A549 (cell line): ENCODE data around the gene ANKS1B.

Experiments
- JUN ChIP-seq, 2 experiments: fragments of >200 bp; sonication (Bioruptor Twin); formaldehyde crosslinking; IDR thresholded peaks; 2 replicates in 1 of 2; 3 replicates in 1 of 2; pipeline ENCODE4 v1.6.1; 2016 to 2017
- POLR2A ChIP-seq: IDR thresholded peaks from 2 replicates; pipeline ENCODE4 v1.6.1; 2012; ENCODE audit warnings: mild to moderate bottlenecking, low read length
- RAD21 ChIP-seq, 2 experiments: fragments of >200 bp in 1 of 2; sonication (Bioruptor Twin) in 1 of 2; formaldehyde crosslinking in 1 of 2; IDR thresholded peaks in 1 of 2; conservative IDR thresholded peaks in 1 of 2; 2 replicates in 1 of 2; 3 replicates in 1 of 2; pipeline ENCODE4 v1.6.1; 2012 to 2018; ENCODE audit warnings: inconsistent platforms in 1 of 2
- SMC3 ChIP-seq: fragments of >200 bp; sonication (Bioruptor Twin); formaldehyde crosslinking; IDR thresholded peaks from 3 replicates; pipeline ENCODE4 v1.6.1; 2018; ENCODE audit warnings: inconsistent platforms
- TF ChIP-seq, protein P1 (sequence below): fragments of >200 bp; sonication (Bioruptor Twin); formaldehyde crosslinking; IDR thresholded peaks from 3 replicates; pipeline ENCODE4 v1.5.1; 2016
- TF ChIP-seq, protein P2 (sequence below): fragments of 150-350 bp; IDR thresholded peaks from 2 replicates; pipeline ENCODE4 v1.6.1; 2014; ENCODE audit warnings: low read depth, mild to moderate bottlenecking, low read length
- TF ChIP-seq, protein P3 (sequence below): IDR thresholded peaks from 2 replicates; pipeline ENCODE4 v1.6.1; 2012

DNA sequence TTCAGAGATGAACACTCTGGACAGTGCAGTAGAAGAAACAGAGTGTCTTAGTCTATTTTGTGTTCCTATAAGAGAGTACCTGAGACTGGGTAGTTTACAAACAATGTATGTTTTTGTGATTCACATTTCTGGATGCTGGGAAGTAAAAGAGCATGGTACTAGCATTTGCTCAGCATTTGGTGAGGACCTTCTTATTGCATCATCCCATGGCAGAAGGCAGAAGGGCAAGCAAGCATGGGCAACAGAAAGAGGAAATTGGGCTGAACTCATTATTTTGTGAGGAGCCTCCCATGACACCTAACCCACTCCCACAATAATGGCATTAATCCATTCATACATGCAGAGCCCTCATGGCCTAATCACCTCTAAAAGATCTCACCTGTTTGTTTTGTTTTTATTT is 8.0 kb downstream of the ANKS1B start:
- TF ChIP-seq, protein P1, sequence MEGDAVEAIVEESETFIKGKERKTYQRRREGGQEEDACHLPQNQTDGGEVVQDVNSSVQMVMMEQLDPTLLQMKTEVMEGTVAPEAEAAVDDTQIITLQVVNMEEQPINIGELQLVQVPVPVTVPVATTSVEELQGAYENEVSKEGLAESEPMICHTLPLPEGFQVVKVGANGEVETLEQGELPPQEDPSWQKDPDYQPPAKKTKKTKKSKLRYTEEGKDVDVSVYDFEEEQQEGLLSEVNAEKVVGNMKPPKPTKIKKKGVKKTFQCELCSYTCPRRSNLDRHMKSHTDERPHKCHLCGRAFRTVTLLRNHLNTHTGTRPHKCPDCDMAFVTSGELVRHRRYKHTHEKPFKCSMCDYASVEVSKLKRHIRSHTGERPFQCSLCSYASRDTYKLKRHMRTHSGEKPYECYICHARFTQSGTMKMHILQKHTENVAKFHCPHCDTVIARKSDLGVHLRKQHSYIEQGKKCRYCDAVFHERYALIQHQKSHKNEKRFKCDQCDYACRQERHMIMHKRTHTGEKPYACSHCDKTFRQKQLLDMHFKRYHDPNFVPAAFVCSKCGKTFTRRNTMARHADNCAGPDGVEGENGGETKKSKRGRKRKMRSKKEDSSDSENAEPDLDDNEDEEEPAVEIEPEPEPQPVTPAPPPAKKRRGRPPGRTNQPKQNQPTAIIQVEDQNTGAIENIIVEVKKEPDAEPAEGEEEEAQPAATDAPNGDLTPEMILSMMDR, result no peak
- TF ChIP-seq SMC3, result no peak
- TF ChIP-seq, protein P2, sequence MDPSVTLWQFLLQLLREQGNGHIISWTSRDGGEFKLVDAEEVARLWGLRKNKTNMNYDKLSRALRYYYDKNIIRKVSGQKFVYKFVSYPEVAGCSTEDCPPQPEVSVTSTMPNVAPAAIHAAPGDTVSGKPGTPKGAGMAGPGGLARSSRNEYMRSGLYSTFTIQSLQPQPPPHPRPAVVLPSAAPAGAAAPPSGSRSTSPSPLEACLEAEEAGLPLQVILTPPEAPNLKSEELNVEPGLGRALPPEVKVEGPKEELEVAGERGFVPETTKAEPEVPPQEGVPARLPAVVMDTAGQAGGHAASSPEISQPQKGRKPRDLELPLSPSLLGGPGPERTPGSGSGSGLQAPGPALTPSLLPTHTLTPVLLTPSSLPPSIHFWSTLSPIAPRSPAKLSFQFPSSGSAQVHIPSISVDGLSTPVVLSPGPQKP, result no peak
- no peak for TF ChIP-seq JUN (IDR thresholded peaks at IDR 0.05)
- TF ChIP-seq, protein P3, sequence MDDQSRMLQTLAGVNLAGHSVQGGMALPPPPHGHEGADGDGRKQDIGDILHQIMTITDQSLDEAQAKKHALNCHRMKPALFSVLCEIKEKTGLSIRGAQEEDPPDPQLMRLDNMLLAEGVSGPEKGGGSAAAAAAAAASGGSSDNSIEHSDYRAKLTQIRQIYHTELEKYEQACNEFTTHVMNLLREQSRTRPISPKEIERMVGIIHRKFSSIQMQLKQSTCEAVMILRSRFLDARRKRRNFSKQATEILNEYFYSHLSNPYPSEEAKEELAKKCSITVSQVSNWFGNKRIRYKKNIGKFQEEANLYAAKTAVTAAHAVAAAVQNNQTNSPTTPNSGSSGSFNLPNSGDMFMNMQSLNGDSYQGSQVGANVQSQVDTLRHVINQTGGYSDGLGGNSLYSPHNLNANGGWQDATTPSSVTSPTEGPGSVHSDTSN, result no peak
- TF ChIP-seq RAD21 (conservative IDR thresholded peaks at IDR 0.05 in 1 of 2, IDR thresholded peaks at IDR 0.05 in 1 of 2), result no peak
- TF ChIP-seq POLR2A, result no peak
